ENCODE results near the gene DAD1.

DAD1 gene

GRCh38 chr14:22542360-22542759 is 46.7 kb downstream of the DAD1 start:
- intact Hi-C loops (cut with DNase I): no loop called here
- DNase-seq: no peak

GRCh38 chr14:22541721-22542120 is 47.3 kb downstream of the DAD1 start:
- no peak for DNase-seq
- intact Hi-C loops (cut with DNase I): no loop called here

GRCh38 chr14:22540811-22541360 is 48.1 kb downstream of the DAD1 start:
- intact Hi-C loops (cut with DNase I): no loop called here
- peak in 1 of 10 donors; percentile 9 for DNase-seq

- intact Hi-C loops (cut with DNase I): no loop called here
- DNase-seq: no peak
Observed at GRCh38 chr14:22540293-22540692, 48.7 kb downstream of the DAD1 start.

GRCh38 chr14:22539831-22540230 is 49.2 kb downstream of the DAD1 start:
- intact Hi-C loops (cut with DNase I): no loop called here
- DNase-seq: no peak

GRCh38 chr14:22538671-22539228 is 50.3 kb downstream of the DAD1 start:
- intact Hi-C loops (cut with DNase I): no loop called here

GRCh38 chr14:22537436-22538310 is 51.4 kb downstream of the DAD1 start:
- intact Hi-C loops (cut with DNase I): no loop called here
- DNase-seq: no peak

More at GRCh38 chr14:22538671-22539228, 50.3 kb downstream of the DAD1 start:
- no peak for DNase-seq

GRCh38 chr14:22536853-22537338 is 52.1 kb downstream of the DAD1 start:
- DNase-seq: peak in 6 of 10 donors; percentile 37 to 89 (median 74)
- intact Hi-C loops (cut with DNase I): no loop called here

GRCh38 chr14:22535916-22536315 is 53.1 kb downstream of the DAD1 start:
- DNase-seq: no peak
- intact Hi-C loops (cut with DNase I): no loop called here

- intact Hi-C loops (cut with DNase I): no loop called here
Observed at GRCh38 chr14:22535126-22535525, 53.9 kb downstream of the DAD1 start.

GRCh38 chr14:22534547-22534946 is 54.5 kb downstream of the DAD1 start:
- DNase-seq: no peak
- intact Hi-C loops (cut with DNase I): no loop called here

More at GRCh38 chr14:22535126-22535525, 53.9 kb downstream of the DAD1 start:
- no peak for DNase-seq

GRCh38 chr14:22533739-22534359 is 55.2 kb downstream of the DAD1 start:
- intact Hi-C loops (cut with DNase I): no loop called here
- DNase-seq: no peak

GRCh38 chr14:22533057-22533704 is 55.8 kb downstream of the DAD1 start:
- intact Hi-C loops (cut with DNase I): no loop called here
- DNase-seq: no peak

- DNase-seq: no peak
- intact Hi-C loops (cut with DNase I): no loop called here
Observed at GRCh38 chr14:22532345-22533056, 56.5 kb downstream of the DAD1 start.

GRCh38 chr14:22531451-22532344 is 57.3 kb downstream of the DAD1 start:
- intact Hi-C loops (cut with DNase I): no loop called here
- DNase-seq: no peak

- intact Hi-C loops (cut with DNase I): no loop called here
- DNase-seq: no peak
Observed at GRCh38 chr14:22530127-22530526, 58.9 kb downstream of the DAD1 start.

GRCh38 chr14:22526744-22527143 is 62.3 kb downstream of the DAD1 start:
- intact Hi-C loops (cut with DNase I): no loop called here
- no peak for DNase-seq

GRCh38 chr14:22526218-22526617 is 62.8 kb downstream of the DAD1 start:
- DNase-seq: no peak
- intact Hi-C loops (cut with DNase I): no loop called here

- no peak for DNase-seq
- intact Hi-C loops (cut with DNase I): no loop called here
Observed at GRCh38 chr14:22524784-22525161, 64.3 kb downstream of the DAD1 start.

Measured in posterior cingulate gyrus (tissue), 11 donors.